ENCODE measurements around the gene ESRP2. TPM values are rescaled to one million over a fixed set of nuclear protein-coding genes. Genes with fewer than 3 reads are reported as not detected.

Gene ESRP2
- total and polyA plus RNA-seq, 10 donors = 0.02 to 0.35 (median 0.23) TPM; not detected in 2

DNA sequence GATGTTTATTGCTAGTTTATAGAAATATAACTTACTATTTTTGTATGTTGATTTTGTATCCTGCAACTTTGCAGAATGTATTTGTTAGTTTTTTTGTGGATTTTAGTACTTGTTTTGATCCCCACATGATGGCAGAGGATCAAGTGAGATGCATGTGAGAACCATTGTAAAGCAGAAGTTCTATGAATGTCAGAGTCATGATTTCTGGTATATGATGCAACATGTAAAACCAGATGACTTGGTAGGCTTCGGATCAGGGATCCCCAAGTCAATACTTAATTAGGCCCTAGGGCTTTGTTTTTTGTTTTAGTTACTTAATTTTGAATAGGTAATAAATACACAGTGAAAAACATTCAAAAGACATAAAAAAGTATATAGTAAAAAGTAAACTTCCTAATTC is 45.8 kb downstream of the ESRP2 start:
- Histone ChIP-seq H3K4me1 (no peaks in the 10 kb centered on the region), H3K27me3 (replicated peaks in 1 of 7) (no peaks in the 10 kb centered on the region), H3K36me3 (peaks cover 4 to 99% (median 63%) of the 10 kb centered on the region in 6 donors), H3K27ac (no peak overlapping the region), H3K4me3 (no peak overlapping the region), H3K9me3 (no peaks in the 10 kb centered on the region)
- intact Hi-C loops (cut with DNase I; ENCODE audit: low total_unique reads) = no loop called here
- 50 to 83% (median 70%) methylated on average over 1 of the region's 1 CpG for WGBS, 5 donors
- TF ChIP-seq, protein P1, sequence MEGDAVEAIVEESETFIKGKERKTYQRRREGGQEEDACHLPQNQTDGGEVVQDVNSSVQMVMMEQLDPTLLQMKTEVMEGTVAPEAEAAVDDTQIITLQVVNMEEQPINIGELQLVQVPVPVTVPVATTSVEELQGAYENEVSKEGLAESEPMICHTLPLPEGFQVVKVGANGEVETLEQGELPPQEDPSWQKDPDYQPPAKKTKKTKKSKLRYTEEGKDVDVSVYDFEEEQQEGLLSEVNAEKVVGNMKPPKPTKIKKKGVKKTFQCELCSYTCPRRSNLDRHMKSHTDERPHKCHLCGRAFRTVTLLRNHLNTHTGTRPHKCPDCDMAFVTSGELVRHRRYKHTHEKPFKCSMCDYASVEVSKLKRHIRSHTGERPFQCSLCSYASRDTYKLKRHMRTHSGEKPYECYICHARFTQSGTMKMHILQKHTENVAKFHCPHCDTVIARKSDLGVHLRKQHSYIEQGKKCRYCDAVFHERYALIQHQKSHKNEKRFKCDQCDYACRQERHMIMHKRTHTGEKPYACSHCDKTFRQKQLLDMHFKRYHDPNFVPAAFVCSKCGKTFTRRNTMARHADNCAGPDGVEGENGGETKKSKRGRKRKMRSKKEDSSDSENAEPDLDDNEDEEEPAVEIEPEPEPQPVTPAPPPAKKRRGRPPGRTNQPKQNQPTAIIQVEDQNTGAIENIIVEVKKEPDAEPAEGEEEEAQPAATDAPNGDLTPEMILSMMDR (IDR thresholded peaks at IDR 0.05 in 8 of 11, conservative IDR thresholded peaks at IDR 0.05 in 3 of 11) = no peak
- TF ChIP-seq POLR2A (IDR thresholded peaks at IDR 0.05) = no peak
- no peak for TF ChIP-seq POLR2AphosphoS5 (IDR thresholded peaks at IDR 0.05)
- no peak for DNase-seq

DNA sequence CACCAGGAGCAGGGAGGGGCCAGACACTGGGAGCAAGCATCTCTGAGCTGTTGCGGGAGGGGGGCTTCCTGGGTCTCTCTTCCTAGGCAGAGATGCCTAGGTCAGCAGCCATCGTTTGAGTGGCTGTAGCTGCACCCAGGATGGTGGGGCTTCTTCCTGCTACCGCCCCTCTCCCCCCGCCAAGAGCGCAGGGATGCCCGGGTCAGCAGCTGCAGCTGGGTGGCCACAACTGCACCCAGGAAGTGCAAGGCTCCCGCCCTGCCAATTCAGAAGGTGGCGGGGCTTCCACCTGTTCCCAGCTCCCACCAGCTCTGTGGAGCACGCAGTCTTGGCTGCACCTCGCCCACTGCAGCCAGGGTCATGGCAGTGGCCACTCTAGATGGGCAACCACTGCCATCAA is 47.8 kb downstream of the ESRP2 start:
- no peak for DNase-seq
- intact Hi-C loops (cut with DNase I; ENCODE audit: low total_unique reads) = no loop called here
- no peaks in the 10 kb centered on the region for H3K4me1 ChIP-seq
- H3K27ac ChIP-seq = no peak overlapping the region
- no peaks in the 10 kb centered on the region for H3K27me3 ChIP-seq (replicated peaks in 1 of 7)
- no peak for TF ChIP-seq POLR2A (IDR thresholded peaks at IDR 0.05)
- peak in 1 of 3 donors; percentile 32 for TF ChIP-seq POLR2AphosphoS5 (IDR thresholded peaks at IDR 0.05)
- TF ChIP-seq, protein P1 (IDR thresholded peaks at IDR 0.05 in 8 of 11, conservative IDR thresholded peaks at IDR 0.05 in 3 of 11) = no peak
- no peaks in the 10 kb centered on the region for H3K9me3 ChIP-seq
- H3K4me3 ChIP-seq = no peak overlapping the region
- WGBS, 5 donors = 95 to 97% (median 97%) methylated on average over 10 of the region's 10 CpGs
- H3K36me3 ChIP-seq = peaks cover 4 to 99% (median 73%) of the 10 kb centered on the region in 6 donors

GRCh38 chr16:68187505-68187904 is 48.4 kb downstream of the ESRP2 start:
- WGBS, 5 donors = 88 to 100% (median 96%) methylated on average over 2 of the region's 2 CpGs
- DNase-seq = no peak
- Histone ChIP-seq H3K4me3 (no peak overlapping the region), H3K9me3 (no peaks in the 10 kb centered on the region), H3K27me3 (replicated peaks in 1 of 7) (no peaks in the 10 kb centered on the region), H3K27ac (no peak overlapping the region), H3K36me3 (peaks cover 4 to 99% (median 75%) of the 10 kb centered on the region in 6 donors), H3K4me1 (no peaks in the 10 kb centered on the region)
- no peak for TF ChIP-seq POLR2AphosphoS5 (IDR thresholded peaks at IDR 0.05)
- TF ChIP-seq, protein P1 (IDR thresholded peaks at IDR 0.05 in 8 of 11, conservative IDR thresholded peaks at IDR 0.05 in 3 of 11) = no peak
- no peak for TF ChIP-seq POLR2A (IDR thresholded peaks at IDR 0.05)
- intact Hi-C loops (cut with DNase I; ENCODE audit: low total_unique reads) = no loop called here

DNA sequence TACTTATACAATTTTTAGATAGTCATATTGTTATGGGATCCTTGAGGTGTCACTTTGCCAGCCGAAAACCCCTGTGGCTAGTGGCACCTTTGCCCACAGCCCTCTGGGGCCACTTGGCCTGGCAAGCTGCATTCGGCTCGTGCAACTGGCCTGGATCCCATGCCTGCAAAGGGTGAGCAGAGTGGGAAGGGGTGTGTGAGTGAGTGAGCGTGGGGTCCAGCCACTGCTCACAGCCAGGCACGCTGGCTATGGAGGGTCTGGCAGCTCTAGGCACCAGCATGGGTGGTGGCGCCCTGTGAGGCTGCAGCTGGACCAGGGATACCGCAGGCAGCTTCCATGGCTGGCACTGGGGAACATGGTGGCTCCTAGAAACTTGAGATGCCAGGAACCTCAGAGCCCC is 49.0 kb downstream of the ESRP2 start:
- Histone ChIP-seq H3K4me3 (no peak overlapping the region), H3K9me3 (no peaks in the 10 kb centered on the region), H3K27ac (no peak overlapping the region), H3K36me3 (peaks cover 4 to 100% (median 78%) of the 10 kb centered on the region in 6 donors), H3K27me3 (replicated peaks in 1 of 7) (no peaks in the 10 kb centered on the region), H3K4me1 (no peaks in the 10 kb centered on the region)
- intact Hi-C loops (cut with DNase I; ENCODE audit: low total_unique reads) = no loop called here
- DNase-seq = no peak
- 96 to 99% (median 99%) methylated on average over 3 to 7 of the region's 7 CpGs for WGBS, 5 donors
- TF ChIP-seq, protein P1 (IDR thresholded peaks at IDR 0.05 in 8 of 11, conservative IDR thresholded peaks at IDR 0.05 in 3 of 11) = no peak
- TF ChIP-seq POLR2AphosphoS5 (IDR thresholded peaks at IDR 0.05) = peak in 1 of 3 donors; percentile 40

Data from spleen (tissue), 11 donors.